Pancreas (tissue), 10 donors: ENCODE measurements around the gene RPS25. TPM values are rescaled to one million over a fixed set of nuclear protein-coding genes. Genes with fewer than 3 reads are reported as not detected.

Source experiments
- ATAC-seq, 4 donors: fragments of 200-7000 bp; cut with Tn5 transposase; one replicate each; pipeline versions ENCODE4 v1.8.0 to v1.9.1; 2020; ENCODE audit warnings: mild to moderate bottlenecking in 4 of 4, moderate library complexity in 4 of 4
- DNase-seq, 6 donors: peaks; one replicate each; pipeline ENCODE4 v3.0.0-alpha.2; 2020
- FAIRE-seq: peaks from 2 replicates; lab custom pipeline; 2012; peaks lifted over from hg19 to GRCh38; lab: Jason Lieb, UNC
- H3K27ac ChIP-seq, 4 donors: fragments of 200-600 bp; sonication (generic); 1 replicate in 3 of 4; 2 replicates in 1 of 4; pipeline versions ENCODE4 v1.5.0 to v1.8.0; 2020
- H3K27me3 ChIP-seq, 4 donors: fragments of 200-600 bp; one replicate each; pipeline ENCODE4 v1.8.0; 2021
- H3K36me3 ChIP-seq, 3 donors: fragments of 200-600 bp; sonication (generic) in 1 of 3; one replicate each; pipeline versions ENCODE4 v1.5.0 to v1.8.0; 2020 to 2021
- H3K4me1 ChIP-seq, 3 donors: fragments of 200-600 bp; one replicate each; pipeline ENCODE4 v1.8.0; 2021
- H3K4me3 ChIP-seq, 4 donors: fragments of 200-600 bp; sonication (generic) in 2 of 4; one replicate each; pipeline versions ENCODE4 v1.5.0 to v1.8.0; 2020 to 2021
- H3K9me3 ChIP-seq, 4 donors: fragments of 200-600 bp; one replicate each; pipeline ENCODE4 v1.8.0; 2021
- CTCF ChIP-seq, 4 donors: fragments of 200-600 bp; sonication (generic) in 3 of 4; IDR thresholded peaks; one replicate each; pipeline versions ENCODE4 v1.5.0 to v1.8.0; 2021; ENCODE audit warnings: antibody characterized with exemption in 4 of 4
- WGBS, 2 donors: extraction: QIAGEN DNeasy Blood & Tissue Kit; methylation state at CpG; one replicate each; pipeline ENCODE4 v1.1.7; 2013; 5-methylcytosine and 5-hydroxymethylcytosine counted together
- intact Hi-C, 3 donors: fragments of 100-400 bp; cut with DNase I; formaldehyde crosslinking; loops; one replicate each; pipeline versions ENCODE4 v1.11.1 to v1.14.2; 2022
- polyA plus RNA-seq, 2 donors: library from polyadenylated mRNA; stranded (reverse); fragments of 200-250 nt; gene quantifications; one replicate each; pipeline ENCODE4 v1.2.3, GENCODE V29; 2013
- total RNA-seq, 6 donors: library from RNA; stranded (reverse); fragmentation: NEBNext Ultra II Directional in 4 of 6; extraction: Animal tissue kit (Norgen Biotek cat#: 25700) in 4 of 6; gene quantifications; one replicate each; pipeline versions ENCODE4 v1.2.1 to v1.2.4, GENCODE V29; 2021 to 2023
- donor health status: healthy with polysubstance abuse.
- donor health status: DM: no; HTN: no; CAD: no; lungs with moderate emphysema.
- donor health status: DM: no; HTN: no; CAD: no.
- donor health status: control.
- donor health status: control.
- donor health status: Bipolar disorder and iron deficiency.
- donor health status: DM: yes; HTN: yes; CAD: no.
- donor health status: DM: no; HTN: no; CAD: no.
- donor health status: DM: no; HTN: no; CAD: no.
- donor health status: DM: yes; HTN: yes; CAD: no.

RPS25 gene
- total and polyA plus RNA-seq, 8 donors: 536 to 1,472 (median 742) TPM

- FAIRE-seq: no peak
- Histone ChIP-seq H3K27ac (peak overlapping the region in 3 of 4 donors; percentile 15 to 55 (median 32)), H3K9me3 (no peaks in the 10 kb centered on the region), H3K4me1 (peaks cover 16 to 35% (median 22%) of the 10 kb centered on the region in 3 donors), H3K4me3 (no peak overlapping the region), H3K27me3 (no peaks in the 10 kb centered on the region), H3K36me3 (peaks cover 0 to 16% (median 14%) of the 10 kb centered on the region in 3 donors)
- WGBS, 2 donors: 89 to 92% methylated on average over 5 of the region's 5 CpGs
- no peak for TF ChIP-seq CTCF (IDR thresholded peaks at IDR 0.05)
- intact Hi-C loops: no loop called here
- no peak for DNase-seq
- no peak for ATAC-seq
Measured at GRCh38 chr11:119025541-119025940, 7.4 kb upstream of the RPS25 start.

- TF ChIP-seq CTCF (IDR thresholded peaks at IDR 0.05): no peak
- intact Hi-C loops: no loop called here
- no peak overlapping the region for H3K4me3 ChIP-seq
- DNase-seq: no peak
- peak overlapping the region in 3 of 4 donors; percentile 15 to 58 (median 32) for H3K27ac ChIP-seq
- peaks cover 0 to 16% (median 14%) of the 10 kb centered on the region in 3 donors for H3K36me3 ChIP-seq
- WGBS, 2 donors: 68 to 69% methylated on average over 5 of the region's 5 CpGs
- no peak for ATAC-seq
- H3K4me1 ChIP-seq: peaks cover 20 to 40% (median 24%) of the 10 kb centered on the region in 3 donors
- FAIRE-seq: no peak
- no peaks in the 10 kb centered on the region for H3K9me3 ChIP-seq
- H3K27me3 ChIP-seq: no peaks in the 10 kb centered on the region
Measured at GRCh38 chr11:119025099-119025473, 6.9 kb upstream of the RPS25 start.

GRCh38 chr11:119024430-119025098 lies 6.4 kb upstream of the RPS25 start:
- intact Hi-C loops: no loop called here
- 72 to 78% methylated on average over 15 of the region's 15 CpGs for WGBS, 2 donors
- FAIRE-seq (no peak), ATAC-seq (no peak), DNase-seq (peak in 1 of 6 donors; percentile 48)
- no peaks in the 10 kb centered on the region for H3K9me3 ChIP-seq
- H3K27ac ChIP-seq: peak overlapping the region in 3 of 4 donors; percentile 15 to 58 (median 32)
- H3K4me3 ChIP-seq: no peak overlapping the region
- H3K4me1 ChIP-seq: peaks cover 22 to 42% (median 29%) of the 10 kb centered on the region in 3 donors
- peaks cover 0 to 16% (median 14%) of the 10 kb centered on the region in 3 donors for H3K36me3 ChIP-seq
- TF ChIP-seq CTCF (IDR thresholded peaks at IDR 0.05): no peak
- no peaks in the 10 kb centered on the region for H3K27me3 ChIP-seq

GRCh38 chr11:119023741-119024140 lies 5.6 kb upstream of the RPS25 start:
- Histone ChIP-seq H3K27me3 (no peaks in the 10 kb centered on the region), H3K9me3 (no peaks in the 10 kb centered on the region), H3K4me3 (no peak overlapping the region), H3K4me1 (peaks cover 19 to 34% (median 25%) of the 10 kb centered on the region in 3 donors), H3K27ac (peak overlapping the region in 2 of 4 donors; percentile 31 to 58), H3K36me3 (peaks cover 0 to 16% (median 14%) of the 10 kb centered on the region in 3 donors)
- no peak for TF ChIP-seq CTCF (IDR thresholded peaks at IDR 0.05)
- intact Hi-C loops: no loop called here
- DNase-seq (peak in 1 of 6 donors; percentile 1), FAIRE-seq (no peak), ATAC-seq (no peak)

GRCh38 chr11:119021631-119022030 lies 3.5 kb upstream of the RPS25 start:
- ATAC-seq (no peak), DNase-seq (no peak), FAIRE-seq (no peak)
- Histone ChIP-seq H3K4me1 (peaks cover 22 to 26% (median 24%) of the 10 kb centered on the region in 3 donors), H3K9me3 (no peaks in the 10 kb centered on the region), H3K36me3 (peaks cover 0 to 14% (median 12%) of the 10 kb centered on the region in 3 donors), H3K27me3 (no peaks in the 10 kb centered on the region), H3K4me3 (no peak overlapping the region), H3K27ac (peak overlapping the region in 2 of 4 donors; percentile 67 to 77)
- no peak for TF ChIP-seq CTCF (IDR thresholded peaks at IDR 0.05)
- intact Hi-C loops: no loop called here
- WGBS, 2 donors: 67 to 71% methylated on average over 5 of the region's 5 CpGs
